HepG2 (cell line): ENCODE measurements around the gene SFR1. TPM values are rescaled to one million over a fixed set of nuclear protein-coding genes. Genes with fewer than 3 reads are reported as not detected.

ENCODE experiments used
- ADNP ChIP-seq: sonication (generic); formaldehyde crosslinking; IDR thresholded peaks from 2 replicates; pipeline ENCODE4 v1.4.0; 2020; ENCODE audit warnings: missing genetic modification reagents
- IKZF1 ChIP-seq: fragments of 450-650 bp; IDR thresholded peaks from 2 replicates; pipeline ENCODE4 v1.7.1; 2016
- SIX1 ChIP-seq: sonication (generic); formaldehyde crosslinking; IDR thresholded peaks from 2 replicates; pipeline ENCODE4 v1.4.0; 2020; ENCODE audit warnings: missing genetic modification reagents, borderline replicate concordance
- SRSF9 ChIP-seq: fragments of 200-400 bp; formaldehyde crosslinking; IDR thresholded peaks from 2 replicates; pipeline ENCODE4 v1.6.1; 2018; ENCODE audit warnings: borderline replicate concordance, mild to moderate bottlenecking, low read depth, low read length; ENCODE audit not compliant: insufficient read depth, poor library complexity, severe bottlenecking
- SYNCRIP ChIP-seq: fragments of 200-400 bp; formaldehyde crosslinking; IDR thresholded peaks from 2 replicates; pipeline ENCODE4 v1.6.1; 2018; ENCODE audit warnings: mild to moderate bottlenecking, low read depth, low read length; ENCODE audit not compliant: insufficient read depth
- ZFP37 ChIP-seq: sonication (generic); formaldehyde crosslinking; IDR thresholded peaks from 2 replicates; pipeline ENCODE4 v1.4.0; 2020; ENCODE audit warnings: missing genetic modification reagents, borderline replicate concordance
- polyA plus RNA-seq, 8 experiments: library from polyadenylated mRNA; depleted of rRNA in 3 of 8; stranded (reverse) in 7 of 8; unstranded in 1 of 8; fragments of >200 nt; fragmentation: Illumina TruSeq in 4 of 8; extraction: Trizol in 4 of 8; gene quantifications; 2 replicates each; pipeline versions ENCODE4 v1.2.1 to v1.2.3, GENCODE V29; 2011 to 2016; ENCODE audit warnings: low read depth in 4 of 8, missing spikeins in 1 of 8, mixed read lengths in 1 of 8; ENCODE audit not compliant: insufficient read depth in 1 of 8
- total RNA-seq, 5 experiments: library from RNA; depleted of rRNA; stranded (reverse); fragments of >200 nt; fragmentation: Illumina TruSeq; extraction: Trizol; gene quantifications; 2 replicates each; pipeline ENCODE4 v1.2.3, GENCODE V29; 2016; ENCODE audit warnings: low read depth in 1 of 5
- TF ChIP-seq, protein P1 (sequence below): sonication (generic); formaldehyde crosslinking; IDR thresholded peaks from 2 replicates; pipeline ENCODE4 v1.4.0; 2020; ENCODE audit warnings: mild to moderate bottlenecking, missing genetic modification reagents

The SFR1 gene
- total and polyA plus RNA-seq, 2 of the 13 experiments (the other 11 are each of a cell fraction or from before 2014, with no cell fraction given), result 2.2 to 6.1 TPM

DNA sequence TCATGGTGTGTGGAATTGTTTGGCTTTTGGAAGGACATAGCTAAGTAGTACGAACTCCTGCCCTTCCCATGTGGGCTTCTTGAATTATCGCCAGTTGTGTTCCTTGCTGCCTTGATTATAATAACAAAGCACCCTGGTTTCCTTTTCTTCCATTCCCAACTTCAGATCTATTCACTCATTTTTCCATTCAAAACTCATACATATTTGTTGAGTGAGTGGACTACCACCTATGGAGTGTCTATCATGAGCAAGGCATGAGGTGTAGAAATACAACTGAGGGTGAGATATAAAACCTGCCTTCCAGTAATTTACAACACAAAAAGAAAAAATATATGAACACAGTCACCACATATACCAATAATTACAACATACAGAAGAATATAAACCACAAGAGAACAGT lies 31.4 kb upstream of the SFR1 start (continued):
- TF ChIP-seq, protein P1, sequence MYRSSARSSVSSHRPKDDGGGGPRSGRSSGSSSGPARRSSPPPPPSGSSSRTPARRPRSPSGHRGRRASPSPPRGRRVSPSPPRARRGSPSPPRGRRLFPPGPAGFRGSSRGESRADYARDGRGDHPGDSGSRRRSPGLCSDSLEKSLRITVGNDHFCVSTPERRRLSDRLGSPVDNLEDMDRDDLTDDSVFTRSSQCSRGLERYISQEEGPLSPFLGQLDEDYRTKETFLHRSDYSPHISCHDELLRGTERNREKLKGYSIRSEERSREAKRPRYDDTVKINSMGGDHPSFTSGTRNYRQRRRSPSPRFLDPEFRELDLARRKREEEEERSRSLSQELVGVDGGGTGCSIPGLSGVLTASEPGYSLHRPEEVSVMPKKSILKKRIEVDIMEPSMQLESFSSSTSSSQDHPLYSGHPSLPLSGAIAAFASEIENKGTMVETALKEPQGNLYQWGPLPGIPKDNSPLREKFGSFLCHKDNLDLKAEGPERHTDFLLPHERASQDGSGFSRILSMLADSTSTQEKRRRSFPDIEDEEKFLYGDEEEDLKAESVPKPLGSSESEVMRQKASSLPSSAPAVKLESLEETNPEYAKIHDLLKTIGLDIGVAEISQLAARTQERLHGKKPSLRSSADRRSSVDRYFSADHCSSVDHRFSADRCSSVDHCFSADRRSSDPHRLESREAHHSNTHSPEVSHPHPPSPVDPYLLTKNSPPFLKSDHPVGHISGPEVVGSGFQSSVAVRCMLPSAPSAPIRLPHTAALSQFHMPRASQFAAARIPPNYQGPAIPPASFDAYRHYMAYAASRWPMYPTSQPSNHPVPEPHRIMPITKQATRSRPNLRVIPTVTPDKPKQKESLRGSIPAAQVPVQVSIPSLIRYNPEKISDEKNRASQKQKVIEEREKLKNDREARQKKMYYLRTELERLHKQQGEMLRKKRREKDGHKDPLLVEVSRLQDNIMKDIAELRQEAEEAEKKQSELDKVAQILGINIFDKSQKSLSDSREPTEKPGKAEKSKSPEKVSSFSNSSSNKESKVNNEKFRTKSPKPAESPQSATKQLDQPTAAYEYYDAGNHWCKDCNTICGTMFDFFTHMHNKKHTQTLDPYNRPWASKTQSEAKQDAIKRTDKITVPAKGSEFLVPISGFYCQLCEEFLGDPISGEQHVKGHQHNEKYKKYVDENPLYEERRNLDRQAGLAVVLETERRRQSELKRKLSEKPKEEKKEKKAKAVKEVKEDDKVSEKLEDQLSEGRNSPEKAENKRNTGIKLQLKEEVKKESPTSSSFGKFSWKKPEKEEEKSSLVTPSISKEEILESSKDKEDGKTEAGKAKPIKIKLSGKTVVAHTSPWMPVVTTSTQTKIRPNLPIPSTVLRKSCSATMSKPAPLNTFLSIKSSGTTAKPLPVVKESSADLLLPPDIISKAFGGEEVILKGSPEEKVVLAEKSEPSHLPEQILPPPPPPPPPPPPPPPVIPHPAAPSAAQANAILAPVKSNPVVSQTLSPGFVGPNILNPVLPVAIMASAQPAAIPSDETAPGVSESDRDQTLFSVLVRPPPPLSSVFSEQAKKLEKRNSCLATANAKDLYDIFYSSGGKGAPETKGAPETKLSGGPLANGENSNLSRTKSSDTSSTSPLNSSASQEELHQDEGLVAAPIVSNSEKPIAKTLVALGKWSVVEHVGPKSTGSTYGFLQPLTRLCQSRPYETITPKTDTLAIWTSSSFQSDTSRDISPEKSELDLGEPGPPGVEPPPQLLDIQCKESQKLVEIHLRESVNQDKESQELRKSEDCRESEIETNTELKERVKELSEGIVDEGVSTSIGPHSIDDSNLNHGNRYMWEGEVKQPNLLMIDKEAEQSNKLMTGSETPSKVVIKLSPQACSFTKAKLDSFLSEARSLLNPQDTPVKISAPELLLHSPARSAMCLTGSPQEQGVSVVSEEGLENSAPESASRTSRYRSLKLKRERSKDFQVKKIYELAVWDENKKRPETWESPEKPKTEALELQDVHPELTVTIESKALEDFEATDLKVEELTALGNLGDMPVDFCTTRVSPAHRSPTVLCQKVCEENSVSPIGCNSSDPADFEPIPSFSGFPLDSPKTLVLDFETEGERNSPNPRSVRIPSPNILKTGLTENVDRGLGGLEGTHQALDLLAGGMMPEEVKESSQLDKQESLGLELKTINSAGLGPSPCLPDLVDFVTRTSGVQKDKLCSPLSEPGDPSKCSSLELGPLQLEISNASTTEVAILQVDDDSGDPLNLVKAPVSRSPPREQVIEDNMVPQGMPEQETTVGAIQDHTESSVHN (CRISPR knock-in tag), result no peak
- TF ChIP-seq SIX1 (CRISPR knock-in tag), result no peak
- no peak for TF ChIP-seq ZFP37 (CRISPR knock-in tag)
- TF ChIP-seq IKZF1, result no peak
- TF ChIP-seq SRSF9, result no peak
- no peak for TF ChIP-seq ADNP (CRISPR knock-in tag)
- TF ChIP-seq SYNCRIP, result no peak
